Keratinocyte (primary cell): ENCODE data around the gene POLD2.

Experiments
- CTCF ChIP-seq, 3 experiments: IDR thresholded peaks in 1 of 3; conservative IDR thresholded peaks in 1 of 3; optimal IDR thresholded peaks in 1 of 3; 2 replicates in 2 of 3; 3 replicates in 1 of 3; pipeline versions ENCODE3 to v1.5.1; 2011; ENCODE audit warnings: low read length in 3 of 3, mild to moderate bottlenecking in 3 of 3, moderate library complexity in 2 of 3, control low read depth in 1 of 3, inconsistent platforms in 1 of 3; ENCODE audit not compliant: insufficient read depth in 2 of 3; ENCODE audit errors: extremely low read depth in 1 of 3
- EZH2 ChIP-seq: IDR thresholded peaks from one replicate; pipeline ENCODE4 v1.6.1; 2012; ENCODE audit warnings: inconsistent platforms, mild to moderate bottlenecking, low read length, moderate library complexity

DNA sequence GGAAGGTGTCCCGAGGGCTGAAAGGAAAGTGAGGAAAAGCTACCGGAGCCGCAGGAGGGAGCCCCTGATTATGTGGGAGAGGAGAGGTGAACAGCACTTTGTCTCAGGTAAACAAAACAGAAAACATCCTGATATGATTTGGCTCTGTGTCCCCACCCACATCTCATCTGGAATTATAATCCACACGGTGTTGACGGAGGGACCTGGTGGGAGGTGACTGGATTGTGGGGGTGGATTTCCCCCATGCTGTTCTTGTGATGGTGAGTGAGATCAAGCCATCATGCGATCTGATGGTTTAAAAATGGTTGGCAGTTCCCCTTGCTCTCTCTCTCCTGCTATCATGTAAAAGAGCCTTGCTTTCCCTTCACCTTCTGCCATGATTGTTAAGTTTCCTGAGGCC is 3.0 kb downstream of the POLD2 start:
- no peak for TF ChIP-seq CTCF (optimal IDR thresholded peaks at IDR 0.05 in 1 of 3, IDR thresholded peaks at IDR 0.05 in 1 of 3, conservative IDR thresholded peaks at IDR 0.05 in 1 of 3; ENCODE audit: extremely low read depth in 1 of 3, insufficient read depth in 2 of 3, low read length in 3 of 3)
- TF ChIP-seq EZH2: no peak
